ENCODE data around the gene OLIG2. TPM values are rescaled to one million over a fixed set of nuclear protein-coding genes. Genes with fewer than 3 reads are reported as not detected.

Gene OLIG2
- total RNA-seq, 1 donor from 2014 or later: not detected

GRCh38 chr21:33039536-33039935, 13.8 kb downstream of the OLIG2 start:
- no peak for TF ChIP-seq CTCF (conservative IDR thresholded peaks at IDR 0.05; ENCODE audit: low read depth, low read length)
- H3K4me3 ChIP-seq (ENCODE audit: low read depth, low read length): no peak overlapping the region
- DNase-seq (ENCODE audit: low read depth): no peak

GRCh38 chr21:33040215-33040614, 14.5 kb downstream of the OLIG2 start:
- DNase-seq (ENCODE audit: low read depth): no peak
- no peak for TF ChIP-seq CTCF (conservative IDR thresholded peaks at IDR 0.05; ENCODE audit: low read depth, low read length)

GRCh38 chr21:33041981-33042380, 16.2 kb downstream of the OLIG2 start:
- H3K4me3 ChIP-seq (ENCODE audit: low read depth, low read length): no peak overlapping the region
- TF ChIP-seq CTCF (conservative IDR thresholded peaks at IDR 0.05; ENCODE audit: low read depth, low read length): no peak
- no peak for DNase-seq (ENCODE audit: low read depth)

More at GRCh38 chr21:33040215-33040614, 14.5 kb downstream of the OLIG2 start:
- no peak overlapping the region for H3K4me3 ChIP-seq (ENCODE audit: low read depth, low read length)

- no peak for TF ChIP-seq CTCF (conservative IDR thresholded peaks at IDR 0.05; ENCODE audit: low read depth, low read length)
- no peak for DNase-seq (ENCODE audit: low read depth)
- no peak overlapping the region for H3K4me3 ChIP-seq (ENCODE audit: low read depth, low read length)
These were observed 17.1 kb downstream of the OLIG2 start for GRCh38 chr21:33042812-33043211.

GRCh38 chr21:33046455-33046854, 20.7 kb downstream of the OLIG2 start:
- TF ChIP-seq CTCF (conservative IDR thresholded peaks at IDR 0.05; ENCODE audit: low read depth, low read length): no peak
- H3K4me3 ChIP-seq (ENCODE audit: low read depth, low read length): no peak overlapping the region
- DNase-seq (ENCODE audit: low read depth): no peak

GRCh38 chr21:33047231-33047630, 21.5 kb downstream of the OLIG2 start:
- no peak for DNase-seq (ENCODE audit: low read depth)
- TF ChIP-seq CTCF (conservative IDR thresholded peaks at IDR 0.05; ENCODE audit: low read depth, low read length): no peak
- H3K4me3 ChIP-seq (ENCODE audit: low read depth, low read length): no peak overlapping the region

GRCh38 chr21:33051925-33052324, 26.2 kb downstream of the OLIG2 start:
- DNase-seq (ENCODE audit: low read depth): no peak
- no peak overlapping the region for H3K4me3 ChIP-seq (ENCODE audit: low read depth, low read length)
- no peak for TF ChIP-seq CTCF (conservative IDR thresholded peaks at IDR 0.05; ENCODE audit: low read depth, low read length)
